CD4-positive, alpha-beta T cell treated with Interleukin-21 for 1 hour (primary cell): ENCODE data around the gene PPP2R5C.
"Not testable (repeated sequence)": the region's sequence is repeated elsewhere in the genome, so short reads cannot be mapped to it uniquely, and the experiment has no call there.

Experiments used
- DNase-seq: peaks from one replicate; pipeline ENCODE4 v3.0.0-alpha.2; 2020

Gene PPP2R5C

GRCh38 chr14:101727611-101728366 is 33.7 kb upstream of the PPP2R5C start:
- no peak for DNase-seq

- no peak for DNase-seq
Measured at GRCh38 chr14:101728367-101728742, 33.2 kb upstream of the PPP2R5C start.

GRCh38 chr14:101729382-101729781 is 32.1 kb upstream of the PPP2R5C start:
- no peak for DNase-seq

- DNase-seq, result not testable (repeated sequence)
Measured at GRCh38 chr14:101730157-101730556, 31.4 kb upstream of the PPP2R5C start.

- DNase-seq, result no peak
Measured at GRCh38 chr14:101730626-101731186, 30.8 kb upstream of the PPP2R5C start.

- DNase-seq, result peak; percentile 89
Measured at GRCh38 chr14:101731187-101732080, 30.1 kb upstream of the PPP2R5C start.

GRCh38 chr14:101732118-101732517 is 29.4 kb upstream of the PPP2R5C start:
- DNase-seq, result no peak

GRCh38 chr14:101733211-101733610 is 28.3 kb upstream of the PPP2R5C start:
- DNase-seq, result no peak

GRCh38 chr14:101734246-101734847 is 27.2 kb upstream of the PPP2R5C start:
- DNase-seq, result no peak

GRCh38 chr14:101735453-101735852 is 26.1 kb upstream of the PPP2R5C start:
- DNase-seq, result no peak

- DNase-seq, result no peak
Measured at GRCh38 chr14:101736071-101736470, 25.4 kb upstream of the PPP2R5C start.

- DNase-seq, result no peak
Measured at GRCh38 chr14:101736585-101736984, 24.9 kb upstream of the PPP2R5C start.

GRCh38 chr14:101737414-101738339 is 23.8 kb upstream of the PPP2R5C start:
- peak; percentile 53 for DNase-seq

- no peak for DNase-seq
Measured at GRCh38 chr14:101738703-101739320, 22.7 kb upstream of the PPP2R5C start.

GRCh38 chr14:101739446-101740141 is 21.9 kb upstream of the PPP2R5C start:
- no peak for DNase-seq

- no peak for DNase-seq
Measured at GRCh38 chr14:101740981-101741380, 20.5 kb upstream of the PPP2R5C start.

GRCh38 chr14:101743701-101744100 is 17.8 kb upstream of the PPP2R5C start:
- DNase-seq, result no peak

- not testable (repeated sequence) for DNase-seq
Measured at GRCh38 chr14:101744382-101744781, 17.1 kb upstream of the PPP2R5C start.

- not testable (repeated sequence) for DNase-seq
Measured at GRCh38 chr14:101749756-101750155, 11.8 kb upstream of the PPP2R5C start.

- DNase-seq, result no peak
Measured at GRCh38 chr14:101754893-101755292, 6.6 kb upstream of the PPP2R5C start.
